BLaER1 treated with 17β-estradiol and CSF1 and Interleukin-3, amounts not matched to agents 10 nM and 100 nM (cell line): Measurements from ENCODE around the gene ALDH5A1.
A peak's percentile ranks its signal among the peaks of the same experiment; 100 is the strongest.

Experiments used
- H3K27ac ChIP-seq, 11 experiments: shearing (Covaris generic); formaldehyde crosslinking; 2 replicates each; pipeline ENCODE4 v1.8.1; 2022
- H3K27me3 ChIP-seq, 11 experiments: shearing (Covaris generic); formaldehyde crosslinking; 2 replicates each; pipeline ENCODE4 v1.8.1; 2022
- H3K36me3 ChIP-seq, 11 experiments: shearing (Covaris generic); formaldehyde crosslinking; 2 replicates each; pipeline ENCODE4 v1.8.1; 2022
- H3K4me1 ChIP-seq, 10 experiments: shearing (Covaris generic); formaldehyde crosslinking; 2 replicates each; pipeline ENCODE4 v1.8.1; 2022
- H3K4me2 ChIP-seq, 11 experiments: shearing (Covaris generic); formaldehyde crosslinking; 2 replicates each; pipeline ENCODE4 v1.8.1; 2022
- H3K4me3 ChIP-seq, 10 experiments: shearing (Covaris generic); formaldehyde crosslinking; 2 replicates each; pipeline ENCODE4 v1.8.1; 2022
- H3K9ac ChIP-seq, 11 experiments: shearing (Covaris generic); formaldehyde crosslinking; 2 replicates each; pipeline ENCODE4 v1.8.1; 2022
- H3K9me3 ChIP-seq, 11 experiments: shearing (Covaris generic); formaldehyde crosslinking; replicated peaks in 1 of 11; 2 replicates each; pipeline ENCODE4 v1.8.1; 2022
- H4K20me1 ChIP-seq, 11 experiments: shearing (Covaris generic); formaldehyde crosslinking; 2 replicates each; pipeline ENCODE4 v1.8.1; 2022
- Cebpa-rat ChIP-seq, 11 experiments: shearing (Covaris generic); IDR thresholded peaks; 2 replicates each; pipeline ENCODE4 v1.8.1; 2022

ALDH5A1 gene

DNA sequence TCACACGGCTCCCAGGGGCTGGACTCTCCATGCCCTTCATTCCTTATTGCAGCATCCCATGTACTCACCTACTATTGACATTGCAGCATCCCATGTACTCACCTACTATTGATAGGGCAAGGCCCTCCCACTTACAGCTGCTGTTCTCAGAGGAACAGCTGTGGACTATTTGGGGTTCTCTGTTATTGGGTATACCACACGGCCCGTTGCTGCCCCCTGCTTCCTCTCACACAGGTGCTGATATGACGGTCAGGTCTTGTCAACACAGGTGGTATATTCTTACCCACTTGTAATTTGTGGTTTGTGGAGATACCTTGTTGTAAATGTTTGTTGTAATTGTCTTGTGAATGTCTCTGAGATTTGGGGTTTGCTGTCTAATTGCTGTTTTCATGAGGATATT, 18.8 kb downstream of the ALDH5A1 start:
- Histone ChIP-seq H3K4me3 (no peak overlapping the region), H3K36me3 (peaks cover 0 to 65% (median 31%) of the 10 kb centered on the region in 11 experiments; a peak in 15 of 22 replicates), H4K20me1 (no peaks in the 10 kb centered on the region), H3K27ac (no peak overlapping the region), H3K9ac (no peak overlapping the region), H3K9me3 (peaks cover 0 to 3% (median 0%) of the 10 kb centered on the region in 11 experiments; a peak in 3 of 22 replicates), H3K4me2 (no peak overlapping the region), H3K27me3 (no peaks in the 10 kb centered on the region), H3K4me1 (peaks cover 5 to 15% (median 13%) of the 10 kb centered on the region in 10 experiments; a peak in 18 of 20 replicates)
- TF ChIP-seq Cebpa-rat (IDR thresholded peaks at IDR 0.05): no peak

DNA sequence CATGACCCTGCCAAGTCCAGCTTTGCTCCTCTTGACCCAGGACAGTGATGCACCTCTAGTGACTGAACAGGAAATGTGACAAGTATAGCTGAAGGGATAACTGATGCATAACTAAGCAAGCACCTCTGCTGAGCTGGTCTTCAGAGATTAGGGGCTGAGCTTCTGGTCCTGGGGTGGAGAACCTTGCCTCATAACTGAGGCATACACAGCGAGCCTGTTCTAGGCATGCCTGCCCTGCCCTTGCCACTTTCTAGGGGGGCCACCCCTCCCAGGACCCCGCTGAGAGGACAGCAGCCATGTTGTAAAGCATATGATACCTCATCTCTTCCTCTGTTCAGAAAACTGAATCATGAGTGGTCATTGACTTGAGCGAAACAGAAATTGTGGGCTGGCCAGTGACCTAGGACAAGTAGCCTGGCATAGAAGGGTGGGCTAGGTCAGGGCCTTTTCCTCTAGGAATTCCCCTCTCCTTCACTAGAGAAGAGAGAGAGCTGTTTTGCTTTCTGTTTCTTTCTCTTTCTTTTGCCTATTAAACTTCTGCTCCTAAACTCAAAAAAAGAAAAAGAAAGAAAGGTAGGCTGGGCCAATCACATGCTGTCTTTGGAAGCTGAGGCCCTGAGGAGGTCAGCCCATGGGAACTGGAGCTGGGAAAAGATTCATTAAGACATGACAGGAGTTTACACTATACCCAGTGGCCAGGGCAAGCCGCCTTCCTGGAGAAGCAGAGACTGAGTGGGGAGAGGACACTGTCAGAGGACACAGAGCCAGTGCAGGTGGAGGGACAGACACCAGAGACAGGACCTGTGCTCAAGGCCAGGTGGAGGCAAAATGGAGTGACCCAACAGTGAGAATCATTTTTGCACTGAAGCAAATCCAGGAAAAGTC, 23.1 kb downstream of the ALDH5A1 start:
- H3K4me3 ChIP-seq: no peak overlapping the region
- TF ChIP-seq Cebpa-rat (IDR thresholded peaks at IDR 0.05): no peak
- no peaks in the 10 kb centered on the region for H3K9me3 ChIP-seq
- H3K4me2 ChIP-seq: peak overlapping the region in 10 of 11 experiments; percentile 9 to 78 (median 51); a peak in 17 of 22 replicates
- peaks cover 0 to 36% (median 27%) of the 10 kb centered on the region in 11 experiments; a peak in 15 of 22 replicates for H3K36me3 ChIP-seq
- H3K4me1 ChIP-seq: peaks cover 15 to 36% (median 30%) of the 10 kb centered on the region in 10 experiments
- peak overlapping the region in 2 of 11 experiments; percentile 12 to 37; a peak in 2 of 22 replicates for H3K9ac ChIP-seq
- H3K27ac ChIP-seq: peak overlapping the region in 6 of 11 experiments; percentile 1 to 50 (median 21); a peak in 8 of 22 replicates
- H4K20me1 ChIP-seq: no peaks in the 10 kb centered on the region
- no peaks in the 10 kb centered on the region for H3K27me3 ChIP-seq

DNA sequence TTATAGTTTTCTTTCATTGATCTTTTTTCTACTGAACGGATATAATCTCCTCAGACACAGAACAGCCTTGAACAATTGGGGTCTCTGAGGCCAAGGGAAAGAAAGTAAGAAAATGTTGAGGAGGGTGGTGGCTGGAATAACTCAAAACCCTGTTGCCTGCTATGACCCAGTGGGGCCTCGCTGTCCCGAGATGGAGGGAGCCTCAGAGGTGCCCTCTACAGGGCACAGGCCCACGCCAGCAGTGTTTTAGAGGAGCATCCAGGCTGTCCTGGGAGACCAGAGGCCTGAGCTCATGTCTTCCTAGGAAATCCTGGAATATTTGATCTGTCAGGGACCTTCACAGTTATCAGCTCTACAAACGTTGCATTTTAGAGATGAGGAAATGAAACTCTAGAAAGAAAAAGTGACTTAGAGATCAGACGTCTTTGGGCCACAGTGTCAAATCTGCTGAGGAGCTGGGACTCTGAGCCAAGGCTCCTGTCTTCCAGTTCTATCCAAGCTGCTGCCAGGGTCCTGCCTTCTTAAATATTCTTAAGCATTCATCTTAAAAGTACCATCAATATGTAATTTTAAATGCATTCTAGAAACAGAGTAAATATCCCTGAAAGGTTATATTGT, 26.3 kb downstream of the ALDH5A1 start:
- no peaks in the 10 kb centered on the region for H3K9me3 ChIP-seq
- no peaks in the 10 kb centered on the region for H4K20me1 ChIP-seq
- 0 out of 22 replicates have a peak overlapping the region, but pooled peaks of 4 of the 11 experiments have one; percentile 2 to 75 (median 15) for H3K27ac ChIP-seq
- H3K4me3 ChIP-seq: no peak overlapping the region
- H3K27me3 ChIP-seq: no peaks in the 10 kb centered on the region
- TF ChIP-seq Cebpa-rat (IDR thresholded peaks at IDR 0.05): no peak
- peak overlapping the region in 2 of 11 experiments; percentile 80 to 81; a peak in 4 of 22 replicates for H3K4me2 ChIP-seq
- no peak overlapping the region for H3K9ac ChIP-seq
- H3K36me3 ChIP-seq: peaks cover 0 to 7% (median 0%) of the 10 kb centered on the region in 11 experiments; a peak in 7 of 22 replicates
- peaks cover 20 to 67% (median 57%) of the 10 kb centered on the region in 10 experiments for H3K4me1 ChIP-seq

DNA sequence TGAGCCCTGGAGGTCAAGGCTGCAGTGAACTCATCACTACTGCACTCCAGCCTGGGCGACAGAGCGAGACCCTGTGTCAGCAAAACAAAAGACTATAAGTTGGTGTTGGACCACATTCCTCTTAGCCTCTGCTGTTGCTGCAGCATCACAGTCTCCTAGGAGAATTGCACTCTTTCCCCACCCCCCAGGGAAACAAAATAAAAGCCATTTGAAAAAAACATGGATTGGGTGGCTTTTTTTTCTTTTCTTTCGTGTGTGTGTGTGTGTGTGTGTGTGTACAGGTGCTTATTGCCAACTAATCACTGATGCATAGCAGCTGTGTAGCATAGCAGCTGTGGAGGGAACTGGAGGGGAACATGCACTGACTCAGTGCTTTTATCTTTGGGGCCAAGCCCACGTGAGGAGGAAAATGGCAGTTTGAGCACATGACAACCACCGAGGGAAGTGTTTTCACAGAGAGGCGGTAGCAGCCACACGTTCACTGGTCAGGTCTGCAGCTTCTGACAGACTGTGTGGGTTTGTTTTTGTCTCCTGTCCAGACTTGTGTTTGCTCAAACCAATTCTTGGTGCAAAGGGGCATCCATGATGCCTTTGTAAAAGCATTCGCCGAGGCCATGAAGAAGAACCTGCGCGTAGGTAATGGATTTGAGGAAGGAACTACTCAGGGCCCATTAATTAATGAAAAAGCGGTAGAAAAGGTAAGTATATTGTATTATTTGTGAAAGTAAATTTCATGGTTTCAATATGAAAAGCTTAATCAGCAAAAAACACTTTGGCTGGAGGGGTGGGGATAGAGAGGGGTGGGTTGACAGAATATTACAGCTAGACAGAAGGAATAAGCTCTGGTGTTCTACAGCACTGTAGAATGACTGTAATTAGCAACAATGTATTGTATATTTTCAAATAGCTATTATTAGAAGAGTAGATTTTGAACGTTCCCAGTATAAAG, 27.7 kb downstream of the ALDH5A1 start:
- H3K27me3 ChIP-seq: no peaks in the 10 kb centered on the region
- peak overlapping the region in 7 of 11 experiments; percentile 37 to 70 (median 54); a peak in 13 of 22 replicates for H3K9ac ChIP-seq
- H3K27ac ChIP-seq: peak overlapping the region in 9 of 11 experiments; percentile 20 to 81 (median 72); a peak in 17 of 22 replicates
- peak overlapping the region; percentile 48 to 81 (median 67) for H3K4me2 ChIP-seq
- H4K20me1 ChIP-seq: no peaks in the 10 kb centered on the region
- peaks cover 0 to 10% (median 0%) of the 10 kb centered on the region in 11 experiments; a peak in 3 of 22 replicates for H3K36me3 ChIP-seq
- H3K4me1 ChIP-seq: peaks cover 18 to 66% (median 57%) of the 10 kb centered on the region in 10 experiments
- TF ChIP-seq Cebpa-rat (IDR thresholded peaks at IDR 0.05): no peak
- no peaks in the 10 kb centered on the region for H3K9me3 ChIP-seq
- peak overlapping the region in 5 of 10 experiments; percentile 16 to 58 (median 31); a peak in 9 of 20 replicates for H3K4me3 ChIP-seq

DNA sequence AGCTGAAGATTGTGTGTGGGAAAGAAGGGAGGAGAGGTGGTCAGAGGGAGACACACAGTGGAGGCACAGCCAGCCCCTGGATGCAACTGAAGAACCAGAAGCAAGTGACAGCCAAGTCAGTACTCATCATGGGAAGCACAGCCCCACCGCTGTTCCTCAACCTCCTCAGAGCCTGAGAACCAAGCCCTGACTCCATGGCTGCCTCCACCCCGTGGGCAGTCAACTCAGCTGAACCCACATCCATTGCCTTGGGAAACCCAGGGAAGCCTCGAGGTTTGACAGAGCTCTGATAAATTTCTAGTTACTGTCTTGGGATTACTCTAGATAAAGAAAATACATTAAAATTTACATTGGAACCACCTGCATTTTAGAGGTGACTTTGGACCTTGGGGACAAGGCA, 29.6 kb downstream of the ALDH5A1 start:
- Histone ChIP-seq H3K27ac (peak overlapping the region in 6 of 11 experiments; percentile 15 to 81 (median 39); a peak in 7 of 22 replicates), H3K4me1 (peaks cover 15 to 58% (median 49%) of the 10 kb centered on the region in 10 experiments), H3K4me2 (peak overlapping the region in 8 of 11 experiments; percentile 16 to 81 (median 68); a peak in 13 of 22 replicates)

DNA sequence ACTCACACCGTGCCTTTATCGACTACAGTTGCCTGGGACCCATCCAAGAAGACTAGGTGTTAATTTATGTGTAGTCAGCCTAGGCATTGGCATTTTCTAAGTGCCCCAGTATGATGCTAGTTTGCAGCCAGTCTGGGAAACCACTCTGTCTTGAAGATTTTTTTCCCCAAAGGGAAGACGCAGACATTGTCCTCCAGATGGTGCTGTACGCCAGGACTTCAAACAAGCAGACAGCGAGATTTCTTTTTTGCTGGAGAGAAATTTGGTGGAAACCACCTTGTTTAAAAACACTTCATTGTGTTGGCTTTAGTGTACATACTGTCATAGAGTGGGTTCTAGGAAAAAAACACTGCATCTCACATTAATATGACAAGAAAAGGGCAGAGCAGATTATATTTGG, 30.0 kb downstream of the ALDH5A1 start:
- peak overlapping the region in 2 of 11 experiments; percentile 38 to 81; a peak in 3 of 22 replicates for H3K27ac ChIP-seq
- H3K9me3 ChIP-seq: no peaks in the 10 kb centered on the region
- H3K4me2 ChIP-seq: peak overlapping the region in 9 of 11 experiments; percentile 7 to 81 (median 61); a peak in 13 of 22 replicates
- H3K36me3 ChIP-seq: peaks cover 0 to 26% (median 9%) of the 10 kb centered on the region in 11 experiments; a peak in 12 of 22 replicates
- H3K4me3 ChIP-seq: peak overlapping the region in 3 of 10 experiments; percentile 5 to 58 (median 53); a peak in 3 of 20 replicates
- no peaks in the 10 kb centered on the region for H4K20me1 ChIP-seq
- H3K9ac ChIP-seq: peak overlapping the region in 2 of 11 experiments; percentile 67 to 70; a peak in 4 of 22 replicates
- H3K27me3 ChIP-seq: no peaks in the 10 kb centered on the region
- TF ChIP-seq Cebpa-rat (IDR thresholded peaks at IDR 0.05): no peak
- peaks cover 15 to 58% (median 49%) of the 10 kb centered on the region in 10 experiments for H3K4me1 ChIP-seq

More for the DNA sequence above, 29.6 kb downstream of the ALDH5A1 start:
- H3K4me3 ChIP-seq: peak overlapping the region in 3 of 10 experiments; percentile 5 to 58 (median 53); a peak in 3 of 20 replicates
- no peak for TF ChIP-seq Cebpa-rat (IDR thresholded peaks at IDR 0.05)
- H3K9me3 ChIP-seq: no peaks in the 10 kb centered on the region
- peaks cover 0 to 21% (median 8%) of the 10 kb centered on the region in 11 experiments; a peak in 12 of 22 replicates for H3K36me3 ChIP-seq
- H4K20me1 ChIP-seq: no peaks in the 10 kb centered on the region
- peak overlapping the region in 3 of 11 experiments; percentile 52 to 70 (median 67); a peak in 4 of 22 replicates for H3K9ac ChIP-seq
- H3K27me3 ChIP-seq: no peaks in the 10 kb centered on the region

DNA sequence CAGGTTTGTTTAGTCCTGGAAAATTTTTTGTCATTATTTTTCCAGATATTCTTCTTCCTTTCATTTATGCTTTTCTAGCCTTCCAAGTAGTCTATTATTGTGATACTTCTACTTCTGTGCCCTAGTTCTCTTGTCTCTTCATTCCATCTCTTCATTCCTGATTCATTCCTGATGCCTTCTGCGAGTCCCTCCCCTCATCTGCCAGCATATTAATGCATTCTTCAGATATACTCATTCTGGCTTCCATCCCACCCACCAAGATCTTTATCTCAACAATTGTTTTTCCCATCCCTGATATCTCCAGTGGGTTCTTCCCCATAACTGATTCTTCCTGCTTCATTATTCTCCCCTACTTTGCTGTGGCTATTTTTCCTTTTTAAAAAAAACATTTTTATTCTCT, 35.2 kb downstream of the ALDH5A1 start:
- Histone ChIP-seq H3K9me3 (no peaks in the 10 kb centered on the region), H3K4me1 (peaks cover 5 to 16% (median 15%) of the 10 kb centered on the region in 10 experiments; a peak in 19 of 20 replicates), H3K36me3 (peaks cover 0 to 78% (median 60%) of the 10 kb centered on the region in 11 experiments; a peak in 17 of 22 replicates), H3K27ac (no peak overlapping the region), H3K27me3 (no peaks in the 10 kb centered on the region), H3K4me3 (no peak overlapping the region), H3K9ac (no peak overlapping the region), H4K20me1 (peaks cover 0 to 7% (median 0%) of the 10 kb centered on the region in 11 experiments; a peak in 2 of 22 replicates), H3K4me2 (no peak overlapping the region)
- no peak for TF ChIP-seq Cebpa-rat (IDR thresholded peaks at IDR 0.05)
